PFSK-1 (cell line): ENCODE results near the gene ANO6.

Experiments
- POLR2AphosphoS5 ChIP-seq: IDR thresholded peaks from 2 replicates; pipeline ENCODE4 v1.6.1; 2012; ENCODE audit warnings: low read depth, mild to moderate bottlenecking, control low read depth, low read length, moderate library complexity
- SIN3A ChIP-seq: IDR thresholded peaks from 2 replicates; pipeline ENCODE4 v1.6.1; 2012; ENCODE audit warnings: mild to moderate bottlenecking, low read length, moderate library complexity, borderline replicate concordance; ENCODE audit not compliant: insufficient read depth
- TAF1 ChIP-seq: IDR thresholded peaks from 2 replicates; pipeline ENCODE4 v1.6.1; 2012; ENCODE audit warnings: low read length, control low read depth, borderline replicate concordance; ENCODE audit not compliant: insufficient read depth
- TF ChIP-seq, protein P1 (sequence below), 2 experiments: IDR thresholded peaks; 2 replicates each; pipeline versions ENCODE4 v1.6.1 to v1.8.0; 2011 to 2012; ENCODE audit warnings: low read depth in 2 of 2, low read length in 2 of 2, control low read depth in 1 of 2, inconsistent platforms in 1 of 2, mild to moderate bottlenecking in 1 of 2, moderate library complexity in 1 of 2; ENCODE audit not compliant: insufficient read depth in 1 of 2

DNA sequence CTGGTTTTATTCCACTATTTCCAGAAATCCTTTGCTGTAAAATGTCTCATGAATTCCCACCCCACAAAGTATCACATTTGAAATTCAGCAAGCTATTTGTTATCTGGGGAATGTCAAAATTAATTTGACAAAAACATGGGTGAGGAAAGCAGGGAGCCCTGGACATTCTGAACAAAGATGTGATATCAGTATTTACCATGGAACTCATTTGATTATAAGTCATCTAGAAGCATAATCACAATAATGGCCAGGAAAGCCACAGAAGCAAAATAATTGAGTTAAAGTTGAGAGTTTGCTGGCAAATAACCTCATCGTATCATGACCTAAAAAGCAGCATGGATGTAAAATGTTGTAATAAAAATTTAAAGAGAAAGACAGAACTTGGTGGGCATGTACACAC, 96.1 kb downstream of the ANO6 start:
- TF ChIP-seq POLR2AphosphoS5 (no peak), SIN3A (no peak), TAF1 (no peak)
- TF ChIP-seq, protein P1, sequence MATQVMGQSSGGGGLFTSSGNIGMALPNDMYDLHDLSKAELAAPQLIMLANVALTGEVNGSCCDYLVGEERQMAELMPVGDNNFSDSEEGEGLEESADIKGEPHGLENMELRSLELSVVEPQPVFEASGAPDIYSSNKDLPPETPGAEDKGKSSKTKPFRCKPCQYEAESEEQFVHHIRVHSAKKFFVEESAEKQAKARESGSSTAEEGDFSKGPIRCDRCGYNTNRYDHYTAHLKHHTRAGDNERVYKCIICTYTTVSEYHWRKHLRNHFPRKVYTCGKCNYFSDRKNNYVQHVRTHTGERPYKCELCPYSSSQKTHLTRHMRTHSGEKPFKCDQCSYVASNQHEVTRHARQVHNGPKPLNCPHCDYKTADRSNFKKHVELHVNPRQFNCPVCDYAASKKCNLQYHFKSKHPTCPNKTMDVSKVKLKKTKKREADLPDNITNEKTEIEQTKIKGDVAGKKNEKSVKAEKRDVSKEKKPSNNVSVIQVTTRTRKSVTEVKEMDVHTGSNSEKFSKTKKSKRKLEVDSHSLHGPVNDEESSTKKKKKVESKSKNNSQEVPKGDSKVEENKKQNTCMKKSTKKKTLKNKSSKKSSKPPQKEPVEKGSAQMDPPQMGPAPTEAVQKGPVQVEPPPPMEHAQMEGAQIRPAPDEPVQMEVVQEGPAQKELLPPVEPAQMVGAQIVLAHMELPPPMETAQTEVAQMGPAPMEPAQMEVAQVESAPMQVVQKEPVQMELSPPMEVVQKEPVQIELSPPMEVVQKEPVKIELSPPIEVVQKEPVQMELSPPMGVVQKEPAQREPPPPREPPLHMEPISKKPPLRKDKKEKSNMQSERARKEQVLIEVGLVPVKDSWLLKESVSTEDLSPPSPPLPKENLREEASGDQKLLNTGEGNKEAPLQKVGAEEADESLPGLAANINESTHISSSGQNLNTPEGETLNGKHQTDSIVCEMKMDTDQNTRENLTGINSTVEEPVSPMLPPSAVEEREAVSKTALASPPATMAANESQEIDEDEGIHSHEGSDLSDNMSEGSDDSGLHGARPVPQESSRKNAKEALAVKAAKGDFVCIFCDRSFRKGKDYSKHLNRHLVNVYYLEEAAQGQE (IDR thresholded peaks at IDR 0.05; ENCODE audit: insufficient read depth in 1 of 2, low read depth in 2 of 2, low read length in 2 of 2): no peak
